GM10266 (cell line): ENCODE data around the gene USP27X.

Source experiments
- DNase-seq: peaks from one replicate; pipeline ENCODE4 v3.0.0; 2012; ENCODE audit errors: extremely low spot score
- CTCF ChIP-seq: IDR thresholded peaks from 2 replicates; pipeline ENCODE4 v1.5.1; 2012; ENCODE audit warnings: mild to moderate bottlenecking, low read depth; ENCODE audit not compliant: control insufficient read depth, insufficient read depth; ENCODE audit errors: missing control alignments

The USP27X gene

DNA sequence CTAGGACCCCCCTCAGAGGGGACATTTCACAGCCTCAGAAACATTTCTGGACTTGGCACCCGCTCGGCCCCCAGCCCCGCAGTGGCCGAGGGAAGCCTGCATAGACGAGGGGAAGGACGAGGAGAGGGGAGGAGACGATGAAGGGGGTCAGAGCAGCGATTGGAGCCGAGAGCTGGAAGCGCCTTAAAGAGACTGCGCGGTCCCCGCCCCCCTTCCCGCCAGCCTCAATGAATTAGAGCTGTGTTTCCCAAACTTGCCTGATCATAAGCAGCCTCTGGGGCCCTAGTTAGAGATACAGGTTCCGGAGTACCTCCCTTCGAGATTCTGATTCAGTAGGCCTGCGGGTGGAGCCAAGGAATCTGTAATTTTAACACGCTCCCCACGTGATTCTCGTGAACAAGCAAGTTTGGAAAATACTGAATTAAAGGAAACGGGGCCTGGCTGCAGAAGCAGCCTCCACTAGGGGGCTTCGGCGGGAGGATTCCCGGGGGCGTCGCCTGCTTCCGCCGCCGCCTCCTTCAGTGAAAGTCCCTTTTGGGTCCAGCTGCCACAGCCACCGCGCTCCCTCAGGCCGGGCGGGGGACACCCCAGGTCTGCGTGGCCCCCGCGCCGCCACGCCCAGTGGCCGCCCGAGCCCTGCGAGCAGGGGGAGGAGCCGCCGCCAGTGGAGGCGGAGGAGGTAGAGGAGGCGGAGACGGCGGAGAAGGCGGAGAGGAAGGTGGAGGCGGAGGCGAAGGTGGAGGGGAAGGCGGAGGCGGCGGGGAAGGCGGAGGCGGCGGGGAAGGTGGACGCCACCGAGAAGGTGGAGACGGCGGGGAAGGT is at the start of gene USP27X:
Gene USP27X, plus strand, starts transcription at position 651 of the 822 bp plus-strand sequence. CDS start 824 bp downstream, outside the sequence.
- DNase-seq: peak; percentile 79
- TF ChIP-seq CTCF: peak; percentile 37

- DNase-seq: peak; percentile 8
These were observed 40.9 kb upstream of the USP27X start for GRCh38 chrX:49838374-49838773.

DNA sequence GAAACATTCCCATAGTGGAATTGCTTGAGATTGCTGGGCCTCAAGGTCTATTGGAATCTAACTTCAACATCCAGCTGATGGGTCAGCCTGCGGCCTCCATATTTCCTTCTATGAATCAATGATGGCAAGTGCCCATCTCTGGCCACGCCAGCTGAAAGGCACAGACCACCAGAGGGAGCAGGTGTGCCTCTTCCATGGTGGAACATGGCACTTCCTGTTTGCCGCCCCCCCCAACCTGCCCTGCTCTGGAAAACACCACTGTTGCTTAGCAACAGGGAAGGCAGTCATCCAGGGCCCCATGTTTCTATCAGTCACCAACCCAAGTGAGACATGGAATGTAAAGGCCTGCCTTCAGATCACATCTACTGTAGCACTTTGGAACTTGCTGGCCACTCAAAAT is 38.6 kb upstream of the USP27X start:
- peak; percentile 41 for TF ChIP-seq CTCF
- peak; percentile 31 for DNase-seq

More at GRCh38 chrX:49838374-49838773, 40.9 kb upstream of the USP27X start:
- peak; percentile 67 for TF ChIP-seq CTCF

DNA sequence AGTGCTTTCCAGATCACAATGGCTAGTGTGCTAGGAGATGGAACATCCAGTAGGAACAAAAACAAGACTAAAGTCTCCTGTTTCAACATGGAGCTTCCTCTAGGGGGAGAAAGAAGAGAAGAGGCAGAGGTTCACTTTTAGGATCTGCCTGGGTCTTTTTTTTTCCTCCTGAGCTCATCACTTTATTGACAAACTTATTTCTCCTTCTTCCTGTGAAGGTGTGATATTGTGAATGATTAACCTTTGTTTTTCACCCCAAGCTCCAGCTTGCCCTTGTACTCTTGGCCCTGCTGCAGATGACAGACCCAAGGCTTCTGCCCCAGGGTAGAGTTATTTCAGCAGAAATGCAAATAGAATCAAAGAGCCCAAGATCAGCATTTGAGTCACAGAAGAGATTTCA is 36.7 kb upstream of the USP27X start:
- TF ChIP-seq CTCF: no peak
- DNase-seq: no peak

DNA sequence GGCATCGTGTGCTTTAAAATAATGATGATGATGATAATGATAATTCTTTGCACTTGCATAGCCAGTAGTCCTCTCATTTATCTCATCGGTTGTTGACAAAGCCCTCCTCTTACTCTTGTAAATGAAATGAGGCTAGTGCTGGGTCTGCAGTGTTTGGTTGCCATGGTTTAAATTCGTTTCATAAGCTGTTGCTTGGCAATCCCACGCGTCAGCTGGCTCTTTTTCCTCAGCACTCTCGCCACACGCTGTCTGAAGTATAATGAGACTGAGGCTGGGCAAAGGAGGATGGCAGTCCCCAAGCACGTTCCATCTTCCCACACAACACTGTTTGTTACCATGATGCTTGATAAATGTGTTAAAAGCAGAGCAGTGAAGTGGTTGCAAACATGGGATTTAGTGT is 34.7 kb upstream of the USP27X start:
- no peak for TF ChIP-seq CTCF
- DNase-seq: no peak

- TF ChIP-seq CTCF: no peak
These were observed 33.4 kb upstream of the USP27X start for GRCh38 chrX:49845701-49846403.

GRCh38 chrX:49846522-49846921 is 32.8 kb upstream of the USP27X start:
- DNase-seq: no peak

More at GRCh38 chrX:49845701-49846403, 33.4 kb upstream of the USP27X start:
- no peak for DNase-seq

More at GRCh38 chrX:49846522-49846921, 32.8 kb upstream of the USP27X start:
- TF ChIP-seq CTCF: no peak
